GM18951 (cell line): ENCODE data around the gene TUBGCP2.

Experiments used
- POLR2A ChIP-seq: IDR thresholded peaks from 4 replicates; pipeline ENCODE4 v1.6.1; 2011; ENCODE audit warnings: mild to moderate bottlenecking; ENCODE audit not compliant: insufficient read length, insufficient read depth; ENCODE audit errors: extremely low read depth
- in situ Hi-C: fragments of 300-500 bp; cut with MboI; formaldehyde crosslinking; loops from one replicate; pipeline ENCODE4 v1.12.0; 2022; ENCODE audit warnings: low sequenced_read_pairs, mixed read lengths, inconsistent platforms; ENCODE audit not compliant: unreplicated experiment

The TUBGCP2 gene

DNA sequence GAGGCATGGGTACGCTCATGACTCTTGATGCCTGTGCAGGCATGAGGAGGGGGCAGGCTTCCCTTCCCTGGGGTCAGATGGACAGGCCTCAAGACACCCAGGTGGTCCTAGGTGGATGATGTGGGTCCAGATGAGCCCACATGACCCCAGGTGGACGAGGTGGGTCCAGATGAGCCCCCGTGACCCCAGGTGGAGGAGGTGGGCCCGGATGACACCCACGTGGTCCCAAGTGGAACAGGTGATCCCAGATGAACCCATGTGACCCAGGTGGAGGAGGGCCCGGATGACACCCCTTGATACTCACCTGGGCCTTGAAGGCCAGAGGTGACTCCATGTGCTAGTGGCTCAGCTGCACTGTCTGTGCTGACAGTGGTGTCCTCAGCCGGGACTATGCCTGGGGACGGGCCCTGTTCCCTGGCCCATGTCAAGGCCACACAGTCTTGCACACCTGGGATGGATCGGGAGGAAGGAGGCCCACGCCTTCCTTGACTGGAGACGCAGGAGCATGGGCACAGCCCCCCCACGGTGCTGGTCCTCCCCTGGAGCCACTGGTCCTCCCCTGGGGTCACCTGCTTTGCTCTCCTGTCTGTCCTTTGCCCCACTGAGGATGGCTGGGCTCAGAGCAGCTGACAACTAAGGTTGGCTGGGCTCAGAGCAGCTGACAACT is 41.7 kb upstream of the TUBGCP2 start:
- in situ Hi-C loops, result no loop called here
- no peak for TF ChIP-seq POLR2A

GRCh38 chr10:133349577-133350011 is 40.9 kb upstream of the TUBGCP2 start:
- in situ Hi-C loops, result no loop called here
- no peak for TF ChIP-seq POLR2A

DNA sequence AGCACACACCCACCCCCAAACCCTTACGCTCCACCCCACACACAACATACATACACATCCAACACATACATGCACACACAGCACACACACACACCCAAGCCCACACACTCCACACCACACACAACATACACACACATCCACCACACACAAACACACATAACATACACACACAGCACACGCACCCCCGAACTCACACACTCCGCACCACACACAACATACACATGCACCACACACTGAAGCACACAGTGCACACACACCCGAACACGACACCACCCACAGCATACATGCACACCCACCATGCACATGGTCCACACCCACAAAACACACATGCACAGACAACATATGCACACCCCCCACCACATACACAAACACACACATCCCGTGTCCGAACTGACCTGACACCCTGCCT is 40.5 kb upstream of the TUBGCP2 start:
- no peak for TF ChIP-seq POLR2A
- in situ Hi-C loops, result no loop called here

DNA sequence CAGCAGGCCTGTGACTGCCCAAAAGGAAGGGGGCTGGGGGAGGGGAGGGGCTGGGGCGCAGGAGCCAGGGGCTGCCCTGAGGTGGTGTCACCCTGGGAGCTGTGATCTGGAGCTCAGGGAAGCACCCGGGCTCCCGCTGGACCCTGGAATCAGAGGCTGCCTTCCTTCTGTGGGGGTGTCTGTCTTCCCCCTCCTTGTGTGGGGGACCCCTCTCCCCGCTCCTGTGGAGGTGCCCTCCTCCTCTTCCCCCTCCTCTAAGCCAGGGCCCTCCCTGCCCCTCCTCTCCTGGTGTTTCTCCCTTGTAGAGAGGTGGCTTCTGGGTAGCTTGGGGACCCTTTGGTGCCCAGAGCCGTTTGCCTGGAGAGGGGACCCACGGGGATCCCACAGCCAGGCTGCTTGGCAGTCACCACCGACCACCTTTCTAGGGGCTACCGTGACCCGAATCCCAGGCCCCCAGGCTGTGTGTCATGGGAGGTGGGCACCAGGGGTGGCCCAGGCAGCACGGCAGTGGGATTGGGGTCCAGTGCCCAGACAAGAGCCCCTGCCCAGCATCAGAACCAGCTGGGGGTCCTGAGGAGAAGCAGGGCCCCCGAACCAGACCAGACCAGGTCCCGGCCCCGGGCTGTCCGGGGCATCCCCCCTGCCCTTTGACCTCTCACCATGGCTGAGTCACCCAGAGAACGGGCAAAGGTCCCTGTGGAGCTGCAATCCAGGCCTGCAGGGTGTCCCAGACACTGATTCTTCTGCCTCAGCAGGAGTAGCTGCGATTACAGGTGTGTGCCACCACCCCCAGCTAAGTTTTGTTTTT is 39.2 kb upstream of the TUBGCP2 start:
- TF ChIP-seq POLR2A, result no peak
- in situ Hi-C loops, result no loop called here

DNA sequence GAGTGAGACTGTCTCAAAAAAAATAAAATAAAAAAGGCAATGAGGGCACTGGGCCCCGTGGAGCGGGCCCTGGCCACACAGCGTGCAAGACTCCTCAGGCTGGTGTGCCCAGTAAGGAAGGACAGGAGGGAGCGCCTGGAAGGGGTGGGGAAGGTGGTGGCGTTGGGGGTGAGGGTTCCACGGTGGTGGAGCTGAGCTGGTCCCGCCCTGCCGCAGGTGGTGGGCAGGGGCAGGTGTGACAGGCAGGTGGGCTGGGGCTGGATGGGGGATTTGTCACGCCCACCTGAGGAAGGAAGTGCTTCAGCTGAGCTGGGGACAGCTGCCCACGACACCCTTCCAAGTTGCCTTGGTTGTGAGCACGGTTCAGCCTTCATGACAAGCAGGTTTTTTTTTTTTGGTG is 37.7 kb upstream of the TUBGCP2 start:
- in situ Hi-C loops, result no loop called here
- TF ChIP-seq POLR2A, result no peak

GRCh38 chr10:133344236-133344635 is 35.6 kb upstream of the TUBGCP2 start:
- TF ChIP-seq POLR2A, result no peak
- in situ Hi-C loops, result no loop called here

DNA sequence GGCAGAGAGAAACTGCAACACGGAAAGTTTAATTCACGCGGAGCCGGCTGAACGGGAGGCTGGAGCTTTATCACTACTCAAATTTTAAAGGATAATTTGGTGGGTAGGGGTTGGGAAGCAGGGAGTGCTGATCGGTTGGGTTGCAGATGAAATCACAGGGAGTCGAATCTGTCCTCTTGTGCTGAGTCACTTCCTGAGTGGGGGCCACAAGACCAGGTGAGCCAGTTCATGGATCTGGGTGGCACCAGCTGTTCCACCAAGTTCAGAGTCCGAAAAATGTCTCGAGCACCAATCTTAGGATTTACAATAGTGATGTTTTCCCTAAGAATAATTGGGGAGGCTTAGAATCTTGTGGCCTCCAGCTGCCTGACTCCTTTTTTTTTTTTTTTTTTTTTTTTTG is 34.9 kb upstream of the TUBGCP2 start:
- no peak for TF ChIP-seq POLR2A
- in situ Hi-C loops, result no loop called here

- in situ Hi-C loops, result no loop called here
- TF ChIP-seq POLR2A, result no peak
Measured at GRCh38 chr10:133342942-133343341, 34.3 kb upstream of the TUBGCP2 start.

DNA sequence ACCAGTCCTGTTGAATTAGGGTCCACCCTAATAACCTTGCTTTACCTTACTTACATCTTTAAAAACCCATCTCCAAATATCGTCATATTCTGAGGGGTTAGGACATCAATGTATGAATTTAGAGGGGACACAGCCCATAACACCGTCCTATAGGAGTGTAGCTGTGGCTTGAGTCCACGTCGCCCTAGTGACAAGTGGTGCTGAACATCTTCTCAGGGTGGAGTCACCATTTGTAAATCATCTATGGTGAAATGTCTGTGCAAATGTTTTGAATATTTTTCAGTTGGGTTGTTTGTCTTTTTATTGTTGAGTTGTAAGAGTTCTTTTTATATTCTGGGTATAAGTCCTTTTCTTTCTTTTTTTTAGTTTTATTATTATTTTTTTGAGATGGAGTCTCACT is 33.3 kb upstream of the TUBGCP2 start:
- TF ChIP-seq POLR2A, result no peak

GRCh38 chr10:133339708-133340380 is 31.2 kb upstream of the TUBGCP2 start:
- no peak for TF ChIP-seq POLR2A
- in situ Hi-C loops, result no loop called here

More for the DNA sequence above, 33.3 kb upstream of the TUBGCP2 start:
- in situ Hi-C loops, result no loop called here

- TF ChIP-seq POLR2A, result no peak
- in situ Hi-C loops, result no loop called here
Measured at GRCh38 chr10:133338080-133339071, 29.7 kb upstream of the TUBGCP2 start.

- in situ Hi-C loops, result no loop called here
- no peak for TF ChIP-seq POLR2A
Measured at GRCh38 chr10:133337370-133337725, 28.7 kb upstream of the TUBGCP2 start.

DNA sequence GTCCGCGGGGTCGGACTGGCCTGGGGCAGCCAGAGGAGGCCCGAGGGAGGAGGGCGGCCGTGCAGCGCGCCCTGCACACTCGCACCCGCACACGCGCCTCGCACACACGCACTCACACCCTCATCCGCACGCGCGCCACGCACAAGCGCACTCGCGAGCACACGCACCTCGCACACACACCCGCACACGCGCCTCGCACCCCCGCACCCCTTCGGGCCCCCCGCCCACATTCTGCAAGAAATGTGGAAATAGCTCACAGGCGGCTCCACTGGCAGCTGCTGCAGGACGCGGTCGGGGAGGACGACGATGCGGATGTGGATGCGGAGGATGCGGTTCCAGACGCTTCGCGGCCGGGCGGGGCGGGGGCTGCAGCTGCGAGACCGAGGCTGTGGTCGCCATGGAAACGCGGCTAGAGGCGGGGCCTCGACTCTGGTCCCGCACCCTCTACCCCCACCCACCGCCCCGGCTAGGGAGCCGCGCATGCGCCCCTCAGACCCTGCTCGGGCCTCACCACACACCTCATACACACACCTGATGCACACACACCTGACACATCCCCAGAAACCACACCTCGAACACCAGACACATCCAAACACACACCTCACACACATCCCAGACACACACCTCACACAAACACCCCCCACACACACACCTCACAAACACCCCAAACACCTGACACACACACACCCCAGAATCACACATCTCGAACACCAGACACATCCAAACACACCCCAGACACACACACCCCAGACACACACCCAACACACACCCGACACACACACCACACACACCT is 28.1 kb upstream of the TUBGCP2 start, which contains the start of gene CALY:
CALY (minus strand) TSS at position 320 of the 793 bp plus-strand sequence. CDS start 7,907 bp downstream, outside the sequence.
- no peak for TF ChIP-seq POLR2A
- in situ Hi-C loops, result no loop called here
